ENCODE data around the gene HTR4.

The HTR4 gene

DNA sequence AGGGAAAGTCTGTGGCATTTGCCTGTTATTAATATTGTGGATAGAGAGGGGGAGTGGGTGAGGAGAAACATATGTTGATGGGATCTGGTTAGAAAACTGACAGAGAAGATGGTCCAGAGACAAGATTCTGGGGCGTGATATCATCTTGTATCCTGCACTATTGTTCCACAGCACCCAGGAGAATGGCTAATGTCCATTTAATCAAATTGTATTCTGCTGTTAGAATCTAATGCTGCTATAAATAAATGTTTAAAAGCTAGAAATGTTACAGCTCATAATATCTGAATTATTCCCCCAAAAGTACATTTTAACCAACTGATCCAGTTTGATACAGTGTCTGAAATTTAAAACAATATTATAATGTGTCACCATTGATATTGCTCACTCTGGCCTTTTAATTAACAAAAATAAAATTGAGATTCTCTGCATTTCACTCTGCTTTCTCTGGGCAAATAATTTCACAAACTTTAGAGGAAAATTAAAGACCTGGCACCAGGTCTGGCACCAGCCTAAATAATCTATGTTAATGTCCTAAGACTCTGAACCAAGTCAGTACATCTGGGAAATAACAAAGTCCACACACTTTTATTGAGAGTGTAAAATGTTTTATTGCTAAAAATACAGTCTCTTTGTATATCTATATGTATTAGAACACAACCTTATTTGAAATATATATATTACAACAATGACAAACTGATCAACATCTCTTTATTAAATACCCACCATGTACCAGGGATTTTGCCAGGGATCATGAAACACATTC is 18.8 kb downstream of the HTR4 start:
- no peaks in the 10 kb centered on the region for H3K36me3 Mint-ChIP-seq
- no peak overlapping the region for H3K27ac Mint-ChIP-seq
- no peak overlapping the region for H3K4me3 Mint-ChIP-seq
- H3K4me1 Mint-ChIP-seq (ENCODE audit: low read depth) = peaks cover 9% of the 10 kb centered on the region
- peaks cover 11% of the 10 kb centered on the region for H3K27me3 Mint-ChIP-seq
- H3K9me3 Mint-ChIP-seq (ENCODE audit: low read depth) = no peaks in the 10 kb centered on the region

- Mint-ChIP-seq H3K36me3 (no peaks in the 10 kb centered on the region), H3K4me3 (no peak overlapping the region), H3K9me3 (ENCODE audit: low read depth) (no peaks in the 10 kb centered on the region), H3K4me1 (ENCODE audit: low read depth) (peaks cover 9% of the 10 kb centered on the region), H3K27me3 (peaks cover 11% of the 10 kb centered on the region), H3K27ac (no peak overlapping the region)
Observed at GRCh38 chr5:148633067-148633377, 21.3 kb downstream of the HTR4 start.

GRCh38 chr5:148632255-148633066 is 21.9 kb downstream of the HTR4 start:
- Mint-ChIP-seq H3K27ac (no peak overlapping the region), H3K36me3 (no peaks in the 10 kb centered on the region), H3K27me3 (peaks cover 9% of the 10 kb centered on the region)

GRCh38 chr5:148626986-148627385 is 27.3 kb downstream of the HTR4 start:
- Mint-ChIP-seq H3K27ac (no peak overlapping the region), H3K36me3 (peaks cover 3% of the 10 kb centered on the region), H3K9me3 (ENCODE audit: low read depth) (no peaks in the 10 kb centered on the region), H3K27me3 (peaks cover 11% of the 10 kb centered on the region), H3K4me1 (ENCODE audit: low read depth) (peaks cover 4% of the 10 kb centered on the region), H3K4me3 (no peak overlapping the region)

More at GRCh38 chr5:148632255-148633066, 21.9 kb downstream of the HTR4 start:
- H3K9me3 Mint-ChIP-seq (ENCODE audit: low read depth) = no peaks in the 10 kb centered on the region
- H3K4me3 Mint-ChIP-seq = no peak overlapping the region
- peaks cover 9% of the 10 kb centered on the region for H3K4me1 Mint-ChIP-seq (ENCODE audit: low read depth)

DNA sequence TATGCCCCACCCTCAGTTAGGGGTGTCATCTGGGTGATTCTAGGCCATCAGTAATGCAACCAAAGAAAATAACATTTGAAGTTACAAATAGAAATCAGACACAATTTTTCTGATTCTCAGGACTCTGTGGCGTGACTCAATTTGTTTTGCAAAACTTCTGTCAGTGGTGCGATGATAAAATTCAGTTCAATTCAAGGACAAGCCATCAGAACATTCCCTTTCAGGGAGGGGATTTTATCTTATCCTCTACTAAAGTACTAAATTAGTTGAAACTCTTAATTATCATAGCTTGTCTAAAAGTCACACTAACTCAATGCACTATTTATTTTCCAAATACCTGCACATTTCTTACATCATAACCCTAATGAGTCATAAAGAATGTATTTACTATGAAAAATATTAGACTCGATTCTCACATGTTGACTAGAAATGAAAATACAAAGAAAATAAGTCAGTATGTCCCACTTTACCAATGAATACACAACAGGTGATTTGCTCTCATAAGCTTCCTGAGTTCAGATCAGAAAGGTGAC is 28.2 kb downstream of the HTR4 start:
- no peak overlapping the region for H3K4me3 Mint-ChIP-seq
- H3K4me1 Mint-ChIP-seq (ENCODE audit: low read depth) = peaks cover 10% of the 10 kb centered on the region
- no peak overlapping the region for H3K27ac Mint-ChIP-seq
- H3K36me3 Mint-ChIP-seq = peaks cover 3% of the 10 kb centered on the region
- peaks cover 9% of the 10 kb centered on the region for H3K27me3 Mint-ChIP-seq
- H3K9me3 Mint-ChIP-seq (ENCODE audit: low read depth) = no peaks in the 10 kb centered on the region

DNA sequence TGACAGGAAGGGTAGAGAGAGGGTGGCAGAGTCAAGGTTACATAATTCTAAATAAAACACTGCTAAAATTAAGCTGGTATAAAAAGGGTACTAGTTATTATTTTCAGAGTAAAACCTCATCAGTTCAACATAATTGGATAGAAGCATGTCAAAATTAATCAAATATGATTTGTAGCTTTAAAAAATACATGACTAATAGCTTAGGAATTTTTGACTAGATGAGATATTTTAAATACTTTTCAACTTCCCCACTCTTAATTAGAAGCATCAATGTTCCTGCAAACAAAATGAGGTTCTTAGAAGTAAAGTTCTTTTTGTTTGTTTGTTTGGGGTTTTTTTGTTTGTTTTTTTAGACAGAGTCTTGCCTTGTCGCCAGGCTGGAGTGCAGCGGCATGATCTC is 29.1 kb downstream of the HTR4 start:
- Mint-ChIP-seq H3K9me3 (ENCODE audit: low read depth) (no peaks in the 10 kb centered on the region), H3K36me3 (peaks cover 3% of the 10 kb centered on the region), H3K27me3 (peaks cover 6% of the 10 kb centered on the region), H3K4me3 (no peak overlapping the region), H3K27ac (no peak overlapping the region), H3K4me1 (ENCODE audit: low read depth) (peaks cover 18% of the 10 kb centered on the region)

GRCh38 chr5:148623741-148624140 is 30.6 kb downstream of the HTR4 start:
- H3K27me3 Mint-ChIP-seq = peaks cover 4% of the 10 kb centered on the region
- H3K27ac Mint-ChIP-seq = no peak overlapping the region
- peaks cover 29% of the 10 kb centered on the region for H3K4me1 Mint-ChIP-seq (ENCODE audit: low read depth)
- no peak overlapping the region for H3K4me3 Mint-ChIP-seq
- no peaks in the 10 kb centered on the region for H3K9me3 Mint-ChIP-seq (ENCODE audit: low read depth)
- peaks cover 3% of the 10 kb centered on the region for H3K36me3 Mint-ChIP-seq

- no peak overlapping the region for H3K4me3 Mint-ChIP-seq
- H3K4me1 Mint-ChIP-seq (ENCODE audit: low read depth) = peaks cover 30% of the 10 kb centered on the region
- peaks cover 4% of the 10 kb centered on the region for H3K27me3 Mint-ChIP-seq
- H3K9me3 Mint-ChIP-seq (ENCODE audit: low read depth) = no peaks in the 10 kb centered on the region
- H3K36me3 Mint-ChIP-seq = peaks cover 3% of the 10 kb centered on the region
- no peak overlapping the region for H3K27ac Mint-ChIP-seq
Observed at GRCh38 chr5:148623101-148623500, 31.2 kb downstream of the HTR4 start.

GRCh38 chr5:148620696-148621095 is 33.6 kb downstream of the HTR4 start:
- Mint-ChIP-seq H3K4me3 (no peak overlapping the region), H3K27ac (no peak overlapping the region)

DNA sequence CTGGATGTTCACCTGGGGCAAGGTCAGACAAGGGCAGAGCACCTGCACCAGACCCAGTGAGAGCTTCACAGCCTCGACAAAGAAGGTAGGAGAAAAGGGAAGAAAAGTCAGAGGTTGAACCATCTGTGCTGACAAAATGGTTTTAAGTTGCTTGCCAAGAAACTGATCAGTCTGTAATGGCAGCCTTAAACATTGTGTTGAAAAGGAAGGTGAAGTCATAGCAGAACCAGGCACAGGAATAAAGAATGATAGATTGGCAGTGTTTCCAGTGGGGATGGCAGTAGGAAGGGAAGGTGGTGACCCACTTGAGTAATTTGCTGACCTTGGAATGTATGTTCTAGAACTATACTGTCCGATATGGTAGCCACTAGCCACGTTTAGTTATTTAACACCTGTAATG is 34.2 kb downstream of the HTR4 start:
- peaks cover 3% of the 10 kb centered on the region for H3K36me3 Mint-ChIP-seq
- no peaks in the 10 kb centered on the region for H3K9me3 Mint-ChIP-seq (ENCODE audit: low read depth)
- no peak overlapping the region for H3K27ac Mint-ChIP-seq
- peaks cover 4% of the 10 kb centered on the region for H3K27me3 Mint-ChIP-seq
- H3K4me1 Mint-ChIP-seq (ENCODE audit: low read depth) = peaks cover 30% of the 10 kb centered on the region
- H3K4me3 Mint-ChIP-seq = peak overlapping the region; percentile 8

More at GRCh38 chr5:148620696-148621095, 33.6 kb downstream of the HTR4 start:
- Mint-ChIP-seq H3K9me3 (ENCODE audit: low read depth) (no peaks in the 10 kb centered on the region), H3K27me3 (peaks cover 4% of the 10 kb centered on the region), H3K36me3 (peaks cover 3% of the 10 kb centered on the region), H3K4me1 (ENCODE audit: low read depth) (peaks cover 30% of the 10 kb centered on the region)

- Mint-ChIP-seq H3K36me3 (peaks cover 3% of the 10 kb centered on the region), H3K27me3 (peaks cover 4% of the 10 kb centered on the region), H3K4me1 (ENCODE audit: low read depth) (peaks cover 30% of the 10 kb centered on the region), H3K4me3 (no peak overlapping the region), H3K27ac (no peak overlapping the region), H3K9me3 (ENCODE audit: low read depth) (no peaks in the 10 kb centered on the region)
Observed at GRCh38 chr5:148619484-148619883, 34.8 kb downstream of the HTR4 start.

- peaks cover 16% of the 10 kb centered on the region for H3K4me1 Mint-ChIP-seq (ENCODE audit: low read depth)
- no peak overlapping the region for H3K4me3 Mint-ChIP-seq
- H3K27me3 Mint-ChIP-seq = no peaks in the 10 kb centered on the region
- H3K9me3 Mint-ChIP-seq (ENCODE audit: low read depth) = no peaks in the 10 kb centered on the region
- no peak overlapping the region for H3K27ac Mint-ChIP-seq
- no peaks in the 10 kb centered on the region for H3K36me3 Mint-ChIP-seq
Observed at GRCh38 chr5:148615644-148616275, 38.6 kb downstream of the HTR4 start.

GRCh38 chr5:148607406-148607805 is 46.9 kb downstream of the HTR4 start:
- no peak overlapping the region for H3K27ac Mint-ChIP-seq

GRCh38 chr5:148606296-148606695 is 48.0 kb downstream of the HTR4 start:
- H3K27me3 Mint-ChIP-seq = peaks cover 4% of the 10 kb centered on the region
- H3K4me1 Mint-ChIP-seq (ENCODE audit: low read depth) = no peaks in the 10 kb centered on the region
- no peaks in the 10 kb centered on the region for H3K9me3 Mint-ChIP-seq (ENCODE audit: low read depth)
- no peak overlapping the region for H3K27ac Mint-ChIP-seq
- H3K4me3 Mint-ChIP-seq = no peak overlapping the region
- no peaks in the 10 kb centered on the region for H3K36me3 Mint-ChIP-seq

More at GRCh38 chr5:148607406-148607805, 46.9 kb downstream of the HTR4 start:
- no peaks in the 10 kb centered on the region for H3K9me3 Mint-ChIP-seq (ENCODE audit: low read depth)
- no peaks in the 10 kb centered on the region for H3K4me1 Mint-ChIP-seq (ENCODE audit: low read depth)
- H3K36me3 Mint-ChIP-seq = no peaks in the 10 kb centered on the region
- no peak overlapping the region for H3K4me3 Mint-ChIP-seq
- H3K27me3 Mint-ChIP-seq = peaks cover 4% of the 10 kb centered on the region

DNA sequence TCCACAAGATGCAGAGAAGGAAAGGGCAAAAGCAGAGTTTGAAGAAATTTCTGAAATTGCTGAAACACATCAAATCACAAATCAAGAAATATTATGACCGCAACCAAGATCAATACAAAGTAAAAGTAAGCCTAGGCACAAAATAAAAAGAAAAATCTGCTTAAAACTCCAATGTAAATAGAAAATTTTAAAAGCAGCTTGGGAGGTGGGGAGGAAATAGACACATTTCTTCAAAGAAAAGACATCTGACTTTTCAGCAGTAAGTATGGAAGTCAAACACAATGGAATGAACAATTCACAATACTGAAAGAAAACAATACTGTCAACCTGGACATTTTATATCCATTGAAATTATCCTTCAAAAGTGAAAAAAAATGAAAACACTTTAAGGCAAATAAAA is 55.1 kb downstream of the HTR4 start:
- H3K9me3 Mint-ChIP-seq (ENCODE audit: low read depth) = peaks cover 5% of the 10 kb centered on the region
- H3K4me1 Mint-ChIP-seq (ENCODE audit: low read depth) = no peaks in the 10 kb centered on the region
- H3K27ac Mint-ChIP-seq = no peak overlapping the region
- H3K36me3 Mint-ChIP-seq = peaks cover 3% of the 10 kb centered on the region
- H3K27me3 Mint-ChIP-seq = peaks cover 7% of the 10 kb centered on the region
- no peak overlapping the region for H3K4me3 Mint-ChIP-seq
